ENCODE data around the gene ZNF416.

Gene ZNF416

DNA sequence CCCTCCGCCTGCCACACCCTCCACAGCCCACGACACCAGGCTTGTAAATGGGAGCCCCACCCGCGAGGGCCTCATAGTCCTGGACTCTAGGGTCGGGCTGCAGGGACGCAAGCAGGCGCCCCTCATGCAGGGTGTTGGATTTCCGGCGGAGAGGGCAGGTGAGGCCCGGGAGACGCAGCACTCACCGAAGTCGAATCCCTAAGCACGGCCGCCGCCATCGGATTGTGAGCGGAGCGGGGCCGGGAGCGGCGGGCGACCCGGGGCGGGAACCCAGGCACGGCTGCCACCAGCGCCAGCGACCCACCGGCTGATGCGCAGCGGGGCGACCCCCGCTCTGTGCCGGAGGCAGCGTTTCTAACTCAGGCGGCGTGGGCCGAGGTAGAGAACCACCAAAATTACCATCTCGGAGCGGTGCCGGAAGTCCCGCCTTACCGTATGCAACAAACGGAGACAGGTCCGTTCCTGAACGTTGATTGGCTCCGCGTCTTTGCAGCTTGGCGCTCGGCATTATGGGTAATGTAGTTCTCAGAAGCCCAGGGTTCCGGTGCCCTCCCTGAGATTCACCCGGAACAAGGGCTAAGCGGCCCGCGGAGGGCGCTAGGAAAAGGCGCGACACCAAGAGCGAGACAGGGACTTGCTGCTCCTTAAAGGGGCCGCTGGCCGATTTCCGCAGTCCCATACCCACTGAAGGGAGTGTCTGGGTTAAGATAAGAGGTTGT lies at the start of gene ZNF416:
Gene ZNF416 (minus strand): TSS at position 425 of the 719 bp plus-strand sequence. CDS start 207 bp downstream, at position 218.
- peak within 1 kb of the TSS; percentile 73 for H3K27ac ChIP-seq

DNA sequence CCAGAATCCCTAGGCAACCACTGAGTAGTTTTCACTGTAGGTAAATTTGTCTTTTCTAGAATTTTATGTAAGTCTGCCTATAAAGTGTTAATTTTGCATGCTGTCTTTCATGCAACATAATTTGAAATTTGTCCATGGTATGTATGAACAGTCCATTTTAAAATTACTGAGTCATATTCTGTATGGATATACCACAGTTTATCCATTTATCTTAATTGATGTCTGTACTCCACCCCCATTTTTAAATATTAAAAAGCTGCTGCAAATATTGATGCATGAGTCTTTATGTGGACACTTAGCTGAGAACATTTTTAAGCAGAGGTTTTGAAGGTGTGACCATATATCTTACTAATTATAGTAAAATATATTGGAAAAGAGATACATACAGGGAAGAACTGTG lies 44.4 kb upstream of the ZNF416 start:
- no peak overlapping the region for H3K27ac ChIP-seq
- TF ChIP-seq, protein P1, sequence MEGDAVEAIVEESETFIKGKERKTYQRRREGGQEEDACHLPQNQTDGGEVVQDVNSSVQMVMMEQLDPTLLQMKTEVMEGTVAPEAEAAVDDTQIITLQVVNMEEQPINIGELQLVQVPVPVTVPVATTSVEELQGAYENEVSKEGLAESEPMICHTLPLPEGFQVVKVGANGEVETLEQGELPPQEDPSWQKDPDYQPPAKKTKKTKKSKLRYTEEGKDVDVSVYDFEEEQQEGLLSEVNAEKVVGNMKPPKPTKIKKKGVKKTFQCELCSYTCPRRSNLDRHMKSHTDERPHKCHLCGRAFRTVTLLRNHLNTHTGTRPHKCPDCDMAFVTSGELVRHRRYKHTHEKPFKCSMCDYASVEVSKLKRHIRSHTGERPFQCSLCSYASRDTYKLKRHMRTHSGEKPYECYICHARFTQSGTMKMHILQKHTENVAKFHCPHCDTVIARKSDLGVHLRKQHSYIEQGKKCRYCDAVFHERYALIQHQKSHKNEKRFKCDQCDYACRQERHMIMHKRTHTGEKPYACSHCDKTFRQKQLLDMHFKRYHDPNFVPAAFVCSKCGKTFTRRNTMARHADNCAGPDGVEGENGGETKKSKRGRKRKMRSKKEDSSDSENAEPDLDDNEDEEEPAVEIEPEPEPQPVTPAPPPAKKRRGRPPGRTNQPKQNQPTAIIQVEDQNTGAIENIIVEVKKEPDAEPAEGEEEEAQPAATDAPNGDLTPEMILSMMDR (conservative IDR thresholded peaks at IDR 0.05), result no peak
- no peak for TF ChIP-seq ZFX (IDR thresholded peaks at IDR 0.05)

More for the DNA sequence above, at the start of gene ZNF416:
- TF ChIP-seq ZFX (IDR thresholded peaks at IDR 0.05), result peak; percentile 59
- TF ChIP-seq, protein P1 (conservative IDR thresholded peaks at IDR 0.05), result peak; percentile 26

DNA sequence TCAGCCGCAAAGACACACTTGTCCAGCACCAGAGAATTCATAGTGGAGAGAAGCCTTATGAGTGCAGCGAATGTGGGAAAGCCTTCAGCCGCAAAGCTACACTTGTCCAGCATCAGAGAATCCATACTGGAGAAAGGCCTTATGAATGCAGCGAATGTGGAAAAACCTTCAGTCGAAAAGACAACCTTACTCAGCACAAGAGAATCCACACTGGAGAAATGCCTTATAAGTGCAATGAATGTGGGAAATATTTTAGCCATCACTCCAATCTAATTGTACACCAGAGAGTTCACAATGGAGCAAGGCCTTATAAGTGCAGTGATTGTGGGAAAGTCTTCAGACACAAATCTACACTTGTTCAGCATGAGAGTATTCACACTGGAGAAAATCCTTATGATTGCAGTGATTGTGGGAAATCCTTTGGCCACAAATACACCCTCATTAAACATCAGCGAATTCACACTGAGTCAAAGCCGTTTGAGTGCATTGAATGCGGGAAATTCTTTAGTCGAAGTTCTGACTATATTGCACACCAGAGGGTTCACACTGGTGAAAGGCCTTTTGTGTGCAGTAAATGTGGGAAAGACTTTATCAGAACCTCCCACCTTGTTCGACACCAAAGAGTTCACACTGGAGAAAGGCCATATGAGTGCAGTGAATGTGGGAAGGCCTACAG lies 42.1 kb upstream of the ZNF416 start:
- H3K27ac ChIP-seq, result no peak overlapping the region
- TF ChIP-seq ZFX (IDR thresholded peaks at IDR 0.05), result no peak
- TF ChIP-seq, protein P1 (conservative IDR thresholded peaks at IDR 0.05), result no peak

DNA sequence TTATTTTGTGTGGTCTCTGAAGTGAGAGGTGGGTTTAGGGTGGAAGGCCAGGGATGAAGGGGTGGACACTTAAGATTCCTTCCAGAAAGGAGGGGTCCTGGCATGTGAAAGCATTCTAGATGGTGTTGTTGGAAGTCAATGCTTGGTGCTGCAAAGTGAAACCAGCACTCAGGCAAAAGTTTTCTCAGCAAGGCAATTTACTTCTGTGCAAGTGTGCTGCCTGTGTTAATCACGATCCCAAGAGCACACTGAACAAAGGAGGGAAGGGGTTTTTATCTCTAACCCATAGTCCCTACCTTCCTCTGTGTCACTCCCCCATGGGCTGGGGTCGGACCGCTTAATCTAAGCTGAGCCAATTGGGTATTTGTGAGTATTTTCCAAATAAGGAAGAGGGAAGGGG lies 36.6 kb upstream of the ZNF416 start:
- no peak overlapping the region for H3K27ac ChIP-seq
- no peak for TF ChIP-seq ZFX (IDR thresholded peaks at IDR 0.05)
- TF ChIP-seq, protein P1 (conservative IDR thresholded peaks at IDR 0.05), result no peak

DNA sequence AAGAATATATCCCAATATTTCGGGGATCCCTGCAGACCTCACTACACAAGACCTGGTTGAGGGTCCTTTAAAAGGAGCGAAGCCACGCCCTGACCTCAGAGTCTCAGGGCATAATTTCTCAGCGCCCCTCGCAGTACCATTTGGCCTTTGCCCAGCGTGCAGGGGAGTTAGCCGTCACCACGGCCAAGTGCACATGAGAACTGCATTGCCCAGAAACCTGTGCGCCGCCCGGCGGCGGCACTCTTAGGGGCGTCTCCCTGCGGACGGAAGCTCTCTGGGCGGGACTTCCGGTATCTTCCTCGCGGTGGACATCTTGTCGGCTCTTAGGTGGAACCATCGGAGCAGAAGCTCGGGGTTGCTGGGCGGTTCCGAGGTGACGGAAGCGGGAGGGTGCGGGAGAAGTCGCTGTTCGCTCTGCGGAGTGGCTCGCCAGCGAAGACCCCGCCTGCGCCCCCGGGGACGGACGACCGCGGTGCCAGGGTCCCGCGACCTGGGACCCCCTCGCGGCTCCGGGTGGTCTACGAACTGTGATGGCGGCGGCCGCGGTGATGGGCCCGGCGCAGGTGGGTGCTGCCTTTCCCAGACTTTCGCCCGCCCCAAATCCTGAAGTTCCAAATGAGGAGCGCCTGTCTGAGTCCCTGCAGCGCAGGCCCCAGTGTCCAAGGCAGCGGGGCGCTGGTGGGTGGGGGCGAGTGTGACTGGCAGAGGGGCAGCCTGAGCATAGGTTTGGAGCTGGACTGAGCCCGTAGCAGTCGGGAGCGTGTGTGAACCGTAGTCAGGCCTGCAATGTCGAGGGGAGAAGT lies 35.4 kb upstream of the ZNF416 start, which contains the start of gene ZNF134:
Gene ZNF134 (plus strand): TSS at position 302 of the 803 bp plus-strand sequence. CDS start 5,227 bp downstream, outside the sequence.
- H3K27ac ChIP-seq, result peak within 1 kb of the TSS; percentile 73

DNA sequence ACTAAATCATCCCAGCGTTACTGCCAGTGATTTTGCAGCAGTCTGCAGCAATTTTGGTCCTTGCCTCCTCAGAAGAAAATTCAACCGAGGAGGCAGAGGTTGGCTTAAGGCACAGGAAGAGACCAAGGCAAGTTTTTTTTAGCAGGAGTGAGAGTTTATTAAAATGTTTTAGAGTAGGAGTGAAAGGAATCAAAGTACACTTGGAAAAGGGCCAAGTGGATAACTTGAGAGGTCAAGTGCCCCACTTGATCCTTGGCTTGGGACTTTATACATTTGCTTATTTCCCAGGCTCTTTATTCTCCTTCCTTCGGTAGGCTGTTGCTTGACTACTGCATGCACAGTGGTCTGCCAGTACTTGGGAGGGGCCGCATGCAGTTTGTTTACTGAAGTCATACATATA lies 32.4 kb upstream of the ZNF416 start:
- H3K27ac ChIP-seq, result no peak overlapping the region
- TF ChIP-seq, protein P1 (conservative IDR thresholded peaks at IDR 0.05), result no peak
- TF ChIP-seq ZFX (IDR thresholded peaks at IDR 0.05), result no peak

More for the DNA sequence above, 35.4 kb upstream of the ZNF416 start, which contains the start of gene ZNF134:
- TF ChIP-seq, protein P1 (conservative IDR thresholded peaks at IDR 0.05), result no peak
- TF ChIP-seq ZFX (IDR thresholded peaks at IDR 0.05), result peak; percentile 48; the same call in 1 of the 2 replicates
